OCI-M2 (cell line): ENCODE data around the gene CD27.
A peak's percentile ranks its signal among the peaks of the same experiment; 100 is the strongest.
"Not testable (repeated sequence)": the region's sequence is repeated elsewhere in the genome, so short reads cannot be mapped to it uniquely, and the experiment has no call there.

Experiments used
- DNase-seq: peaks from one replicate; lab custom pipeline; 2025; ENCODE audit not compliant: unreplicated experiment; lab: John Stamatoyannopoulos, UW

Gene CD27

GRCh38 chr12:6478416-6478815, 33.7 kb downstream of the CD27 start:
- DNase-seq = no peak

- DNase-seq = no peak
Observed at GRCh38 chr12:6488240-6488639, 43.5 kb downstream of the CD27 start.

- DNase-seq = no peak
Observed at GRCh38 chr12:6489449-6489848, 44.7 kb downstream of the CD27 start.

- not testable (repeated sequence) for DNase-seq
Observed at GRCh38 chr12:6490673-6491072, 45.9 kb downstream of the CD27 start.

GRCh38 chr12:6492838-6493496, 48.2 kb downstream of the CD27 start, which contains the start of gene MRPL51:
Gene MRPL51, minus strand, starts transcription at chr12:6493262. Its CDS starts 126 bp downstream, at chr12:6493136.
- peak; percentile 45 for DNase-seq

GRCh38 chr12:6493497-6494257, 48.9 kb downstream of the CD27 start, which contains the start of gene NCAPD2:
Gene NCAPD2, plus strand, starts transcription at chr12:6494102. Its CDS starts 997 bp downstream, at chr12:6495099.
- peak; percentile 66 for DNase-seq

GRCh38 chr12:6494258-6494743, 49.5 kb downstream of the CD27 start:
- DNase-seq = no peak

- DNase-seq = no peak
Observed at GRCh38 chr12:6494968-6495367, 50.2 kb downstream of the CD27 start.

GRCh38 chr12:6497291-6497690, 52.5 kb downstream of the CD27 start:
- DNase-seq = not testable (repeated sequence)

GRCh38 chr12:6500466-6500865, 55.7 kb downstream of the CD27 start:
- no peak for DNase-seq
